GM21381 (cell line): ENCODE data around the gene TRPT1.

Source experiments
- ATAC-seq: cut with Tn5 transposase; IDR thresholded peaks from one replicate; pipeline ENCODE4 v1.9.1; 2021; ENCODE audit warnings: mild to moderate bottlenecking, moderate library complexity; ENCODE audit not compliant: unreplicated experiment

Gene TRPT1

DNA sequence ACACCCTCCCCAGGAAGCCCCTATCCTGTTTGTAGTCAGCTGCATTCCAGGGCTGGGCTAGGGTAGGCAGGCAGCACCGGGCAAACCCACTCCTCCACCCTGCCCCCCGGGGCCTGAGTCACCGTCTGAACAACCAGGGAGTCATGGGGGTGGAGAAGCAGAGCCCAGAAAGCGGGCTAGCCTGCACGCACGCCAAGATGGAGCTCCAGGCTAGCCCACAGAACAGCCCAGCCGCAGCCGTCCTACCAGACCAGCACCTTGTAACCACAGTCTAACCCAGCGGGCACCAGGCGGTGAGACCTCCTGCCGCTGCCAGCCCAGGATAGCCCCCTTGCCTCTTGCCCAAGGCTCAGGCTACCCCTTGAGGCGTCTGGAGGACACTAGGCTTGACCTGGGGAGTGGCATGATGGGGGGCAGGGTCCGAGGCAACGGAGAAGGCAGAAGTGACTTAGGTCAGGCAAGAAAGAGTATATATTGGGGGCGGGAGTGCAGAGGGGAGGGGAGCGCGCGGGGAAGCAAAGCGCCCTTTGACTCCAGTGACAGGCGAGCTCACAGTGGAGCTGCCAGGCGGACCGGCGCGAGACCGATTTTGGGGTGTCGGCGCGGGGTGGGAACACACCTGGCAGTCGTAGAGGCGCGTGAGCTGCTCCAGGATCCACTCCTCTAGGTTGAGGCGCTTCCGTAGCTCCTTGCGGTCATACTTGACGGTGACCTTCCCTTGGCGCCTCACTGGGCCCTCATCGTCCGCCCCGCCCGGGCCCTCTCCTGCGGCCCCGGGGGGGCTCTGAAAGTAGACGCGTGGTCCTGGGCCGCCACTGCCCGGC, 20.0 kb upstream of the TRPT1 start:
- ATAC-seq, result no peak

DNA sequence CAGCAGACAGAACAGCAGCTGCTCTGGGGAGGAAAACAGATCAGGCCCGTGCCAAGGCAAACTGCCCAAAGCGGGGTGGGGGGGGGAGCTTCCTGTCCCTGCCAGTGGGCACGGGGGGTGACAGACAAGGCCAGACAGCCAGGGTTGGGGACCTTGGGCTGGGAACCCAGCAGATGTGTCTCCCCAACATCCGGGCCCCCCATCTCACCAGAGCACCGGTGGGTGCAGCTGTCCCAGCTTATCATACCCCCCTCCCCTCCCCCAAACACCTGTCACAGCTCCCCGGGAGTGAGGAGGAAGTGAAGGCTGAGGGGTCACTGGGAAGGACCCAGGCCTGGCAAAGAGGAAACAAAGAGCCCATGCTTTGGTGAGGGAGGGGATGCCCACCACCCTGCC, 19.4 kb upstream of the TRPT1 start:
- no peak for ATAC-seq

DNA sequence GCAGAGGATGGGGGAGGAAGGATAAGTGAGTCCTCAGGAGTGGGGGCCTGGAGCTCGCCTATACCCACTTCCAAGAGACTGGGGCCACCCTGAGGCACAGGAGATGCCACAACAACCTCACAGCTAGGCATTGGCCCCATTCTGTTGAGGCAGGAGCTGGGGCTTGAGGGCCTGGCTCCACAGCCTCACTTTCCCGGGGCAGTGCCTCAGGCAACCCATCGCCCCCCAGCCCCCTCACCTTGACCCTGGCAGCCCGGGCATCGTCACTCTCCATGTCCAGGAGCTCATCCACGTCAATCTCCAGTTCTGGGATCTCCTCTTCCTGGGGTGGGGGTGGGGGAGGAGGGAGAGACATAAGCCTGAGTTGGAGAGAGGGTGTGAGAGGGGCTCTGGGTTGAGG, 19.0 kb upstream of the TRPT1 start:
- no peak for ATAC-seq

DNA sequence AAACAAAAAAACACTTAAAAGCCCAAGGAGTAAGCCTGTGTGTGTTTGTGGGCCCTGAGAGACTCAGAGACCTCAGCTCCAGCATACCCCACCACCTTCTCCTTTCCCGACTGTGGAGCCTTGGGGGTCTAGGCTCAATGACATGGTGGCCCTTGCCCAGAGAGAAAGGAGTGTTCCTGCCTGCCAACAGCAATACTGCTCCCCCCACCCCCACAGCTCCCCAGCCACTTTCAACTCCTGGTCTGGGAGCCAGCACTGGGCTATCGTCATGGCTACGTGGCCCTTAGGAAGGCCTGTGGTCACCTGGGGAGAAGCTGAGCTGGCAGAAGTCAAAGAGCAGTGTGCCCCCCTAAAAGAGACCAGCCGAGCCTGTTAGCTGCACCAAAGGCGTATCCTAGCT, 18.1 kb upstream of the TRPT1 start:
- ATAC-seq, result no peak

DNA sequence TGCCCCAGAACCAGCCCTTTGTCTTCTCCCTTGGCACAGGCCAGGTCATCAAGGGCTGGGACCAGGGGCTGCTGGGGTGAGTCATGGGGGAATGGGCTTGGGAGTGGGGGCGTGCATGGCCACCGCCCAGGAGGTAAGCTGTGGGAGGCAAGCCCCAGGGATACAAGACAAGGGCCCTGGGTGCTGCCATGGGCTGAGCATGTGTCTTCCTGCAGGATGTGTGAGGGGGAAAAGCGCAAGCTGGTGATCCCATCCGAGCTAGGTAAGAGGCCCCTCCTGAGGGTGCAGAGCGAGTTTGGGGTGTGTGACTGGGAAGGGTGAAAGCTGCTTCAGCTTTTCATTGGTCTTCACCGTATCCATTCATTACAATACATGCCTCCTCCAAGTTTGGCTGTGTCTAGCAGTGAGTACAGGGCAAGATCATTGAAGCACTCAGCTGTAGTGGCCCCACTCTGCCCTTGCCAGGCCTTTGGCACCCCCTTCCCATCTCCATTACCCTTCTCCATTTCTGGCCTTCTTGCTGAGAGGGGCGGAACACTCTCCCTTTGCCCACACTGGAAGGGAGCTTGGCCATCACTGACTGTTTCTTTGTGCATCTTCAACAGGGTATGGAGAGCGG, 17.4 kb upstream of the TRPT1 start:
- no peak for ATAC-seq

DNA sequence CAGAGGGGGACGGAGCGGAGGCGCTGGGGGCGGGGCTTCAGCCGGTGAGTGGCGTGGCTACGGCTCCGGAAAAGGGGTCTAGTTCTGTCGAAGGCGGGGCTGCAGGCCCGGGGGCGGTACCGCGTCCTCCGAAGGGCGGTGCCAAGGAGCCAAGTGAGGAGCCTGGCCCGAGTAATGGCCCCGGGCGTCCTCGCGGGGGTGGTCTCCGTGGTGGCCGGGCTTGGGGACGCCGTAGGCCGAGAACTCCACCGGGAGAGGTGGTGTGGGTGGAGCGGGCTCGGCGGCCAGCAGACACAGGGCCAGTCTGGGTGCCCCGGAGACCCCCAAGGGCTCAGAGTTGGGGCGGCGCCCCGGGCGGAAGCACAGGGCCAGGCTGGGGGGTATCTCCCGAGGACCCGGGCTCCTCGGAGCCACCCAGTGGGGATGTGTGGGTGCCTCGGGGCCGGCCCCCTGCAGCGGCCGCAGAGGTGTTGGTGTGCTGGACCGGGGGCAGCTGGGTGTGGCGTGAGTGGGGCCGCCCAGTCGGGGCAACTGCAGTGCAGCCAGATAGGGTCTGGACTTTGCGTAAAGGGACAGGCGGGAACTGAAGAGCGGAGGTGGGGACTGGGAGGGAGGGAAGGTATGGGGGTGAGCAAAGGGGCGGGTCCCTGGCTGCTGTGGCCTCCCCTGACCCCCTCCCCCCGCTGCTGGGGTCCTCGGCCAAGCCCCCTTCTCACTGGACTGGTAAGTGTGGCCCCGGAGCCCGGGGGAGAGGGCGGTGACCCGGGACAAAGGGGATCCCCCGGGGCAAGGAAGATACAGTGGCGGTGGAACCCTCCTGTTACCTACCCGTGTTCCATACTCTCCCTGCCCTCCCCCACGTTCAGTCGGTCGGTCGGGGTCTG, 15.7 kb upstream of the TRPT1 start:
- ATAC-seq, result peak; percentile 5

DNA sequence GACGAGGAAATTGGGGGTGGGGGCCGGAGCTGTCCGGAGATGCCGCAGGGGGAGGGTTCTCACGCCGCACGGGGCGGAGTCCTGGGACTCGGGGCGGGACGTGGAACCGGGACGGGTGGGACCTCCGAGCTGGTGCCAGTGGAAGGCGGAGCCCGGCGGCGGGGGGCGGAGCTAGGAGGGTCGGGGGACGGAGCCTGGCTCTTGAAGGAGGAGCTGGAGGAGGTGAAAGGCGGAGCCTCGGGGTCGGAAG, 15.2 kb upstream of the TRPT1 start:
- ATAC-seq, result peak; percentile 57

DNA sequence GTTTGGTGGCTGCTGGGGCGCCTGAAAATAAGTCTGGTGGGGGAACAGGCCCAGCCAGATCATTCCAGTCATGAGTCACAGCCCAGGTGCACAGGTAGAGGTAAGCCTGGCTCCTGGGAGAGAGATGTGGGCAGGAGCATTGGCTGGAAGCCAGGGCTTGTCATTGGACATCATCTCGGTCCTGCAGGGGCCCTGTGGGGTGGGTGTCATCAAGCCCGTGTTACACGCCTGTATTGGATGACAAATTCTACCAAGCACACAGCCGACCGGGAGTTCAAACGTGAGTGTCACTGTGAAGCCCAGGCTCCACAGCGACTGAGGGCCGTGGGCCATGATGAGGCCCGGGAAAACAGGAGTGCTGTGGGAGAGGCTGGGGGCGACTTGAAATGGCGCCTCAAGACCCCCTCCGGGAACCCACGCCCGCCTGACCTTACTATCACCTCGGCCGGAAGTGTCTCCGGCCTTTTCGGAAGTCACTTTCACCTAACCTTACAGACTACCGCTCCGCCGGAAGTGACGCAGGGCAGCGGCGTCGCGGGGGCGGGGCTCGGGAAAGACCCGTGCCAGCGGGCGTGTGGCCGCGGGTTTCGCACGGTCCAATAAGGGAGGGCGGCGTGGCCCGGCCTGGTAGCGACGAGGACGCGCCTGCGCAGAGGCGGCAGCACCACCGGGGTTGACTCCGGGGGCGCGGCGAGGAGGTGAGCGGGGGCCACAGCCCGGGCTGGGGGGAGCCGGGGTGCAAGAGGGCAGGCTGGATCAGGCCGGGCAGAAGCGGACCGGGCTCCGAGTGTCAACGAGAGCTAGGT, 14.7 kb upstream of the TRPT1 start, which contains the start of gene FKBP2:
TSS of gene FKBP2 (plus strand) at position 661 of the 806 bp plus-strand sequence. CDS start 1,293 bp downstream, outside the sequence.
- peak; percentile 44 for ATAC-seq

DNA sequence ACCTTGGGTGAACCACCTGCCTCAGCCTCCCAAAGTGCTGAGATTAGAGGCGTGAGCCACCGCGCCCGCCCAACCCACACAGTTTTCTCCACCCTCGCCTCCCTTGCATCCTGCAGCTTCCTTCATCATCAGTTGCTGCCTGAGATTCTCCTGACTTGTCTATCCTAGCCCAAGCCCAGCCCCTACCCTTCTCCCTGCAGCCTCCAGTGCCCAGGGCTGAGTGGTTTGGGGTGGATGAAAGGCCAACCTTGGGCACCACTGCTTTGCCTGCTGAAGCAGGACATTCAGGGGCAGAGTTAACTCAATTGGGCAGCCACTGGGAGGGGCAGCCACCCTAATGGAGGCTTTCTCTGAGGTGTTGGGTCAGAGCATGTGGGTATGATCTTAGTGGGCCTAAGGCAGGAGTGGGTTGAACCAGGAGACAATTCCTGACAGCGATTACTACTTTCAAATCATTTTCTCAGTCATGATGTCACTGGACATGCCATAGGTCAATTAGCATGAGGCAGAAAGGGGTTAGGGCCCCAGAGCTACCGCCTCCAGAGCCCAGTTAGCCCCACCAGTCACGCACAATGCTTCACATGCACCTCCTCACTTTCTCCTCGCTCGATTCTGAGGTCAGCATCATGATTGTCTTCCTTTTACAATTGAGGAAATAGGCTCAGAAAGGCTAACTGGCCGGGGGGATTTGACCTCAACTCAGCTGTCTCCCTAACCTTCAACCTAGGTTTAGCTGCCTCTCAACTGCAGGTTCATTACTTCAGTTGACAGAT, 13.9 kb upstream of the TRPT1 start:
- ATAC-seq, result peak; percentile 3

DNA sequence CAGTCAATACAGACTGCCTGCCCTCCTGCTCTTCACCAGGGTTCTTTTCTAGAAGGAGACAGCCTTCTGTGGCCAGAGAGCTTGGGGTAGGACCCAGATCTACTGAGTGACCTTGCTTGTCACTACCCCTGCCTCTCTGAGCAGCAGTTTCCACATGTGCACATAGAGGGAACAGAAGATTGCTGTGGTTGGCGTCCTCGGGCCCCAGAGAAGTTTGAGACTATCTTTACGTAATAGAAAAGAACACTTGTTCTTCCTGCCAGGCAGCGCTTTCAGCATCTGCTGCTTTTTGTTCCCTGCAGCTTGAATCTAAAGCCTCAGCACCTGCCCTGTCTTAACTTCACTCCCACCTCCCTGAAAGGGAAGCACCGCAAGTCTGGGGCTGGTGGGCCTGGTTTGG, 13.0 kb upstream of the TRPT1 start:
- no peak for ATAC-seq

DNA sequence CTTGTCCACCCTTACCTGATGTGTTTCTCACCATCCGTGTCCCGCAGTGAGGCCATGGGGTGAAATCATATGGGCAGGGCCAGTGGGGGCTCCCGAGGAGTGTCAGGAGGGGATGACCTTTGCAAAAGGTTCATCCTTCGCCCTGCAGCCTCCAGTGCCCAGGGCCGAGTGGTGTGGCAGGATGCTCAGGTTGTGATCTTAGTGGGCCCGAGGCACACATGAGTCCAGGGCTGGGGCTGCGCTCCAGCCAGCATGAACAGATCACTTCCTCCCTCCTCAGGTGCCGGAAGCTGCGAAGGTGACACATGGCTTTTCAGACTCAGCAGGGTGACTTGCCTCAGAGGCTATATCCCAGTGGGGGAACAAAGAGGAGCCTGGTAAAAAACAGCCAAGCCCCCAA, 12.1 kb upstream of the TRPT1 start:
- no peak for ATAC-seq

DNA sequence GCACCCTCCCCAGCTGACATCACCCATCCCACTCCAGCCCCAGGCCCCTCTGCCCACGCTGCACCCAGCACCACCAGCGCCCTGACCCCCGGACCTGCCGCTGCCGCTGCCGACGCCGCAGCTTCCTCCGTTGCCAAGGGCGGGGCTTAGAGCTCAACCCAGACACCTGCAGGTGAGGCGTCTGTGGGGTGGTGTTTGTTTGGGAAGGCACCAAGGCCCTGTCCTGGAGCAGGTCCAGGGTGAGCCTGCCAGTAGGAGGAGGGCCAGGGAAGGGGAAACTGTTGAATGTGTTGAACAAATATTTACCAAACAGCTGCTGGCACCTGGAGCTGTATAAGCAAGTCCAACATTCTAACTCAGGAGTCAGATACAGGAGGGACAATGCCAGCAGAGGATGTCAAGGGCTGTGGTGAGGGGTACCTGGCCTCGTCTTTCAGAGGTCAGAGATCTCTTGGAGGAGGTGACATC, 11.5 kb upstream of the TRPT1 start:
- no peak for ATAC-seq

DNA sequence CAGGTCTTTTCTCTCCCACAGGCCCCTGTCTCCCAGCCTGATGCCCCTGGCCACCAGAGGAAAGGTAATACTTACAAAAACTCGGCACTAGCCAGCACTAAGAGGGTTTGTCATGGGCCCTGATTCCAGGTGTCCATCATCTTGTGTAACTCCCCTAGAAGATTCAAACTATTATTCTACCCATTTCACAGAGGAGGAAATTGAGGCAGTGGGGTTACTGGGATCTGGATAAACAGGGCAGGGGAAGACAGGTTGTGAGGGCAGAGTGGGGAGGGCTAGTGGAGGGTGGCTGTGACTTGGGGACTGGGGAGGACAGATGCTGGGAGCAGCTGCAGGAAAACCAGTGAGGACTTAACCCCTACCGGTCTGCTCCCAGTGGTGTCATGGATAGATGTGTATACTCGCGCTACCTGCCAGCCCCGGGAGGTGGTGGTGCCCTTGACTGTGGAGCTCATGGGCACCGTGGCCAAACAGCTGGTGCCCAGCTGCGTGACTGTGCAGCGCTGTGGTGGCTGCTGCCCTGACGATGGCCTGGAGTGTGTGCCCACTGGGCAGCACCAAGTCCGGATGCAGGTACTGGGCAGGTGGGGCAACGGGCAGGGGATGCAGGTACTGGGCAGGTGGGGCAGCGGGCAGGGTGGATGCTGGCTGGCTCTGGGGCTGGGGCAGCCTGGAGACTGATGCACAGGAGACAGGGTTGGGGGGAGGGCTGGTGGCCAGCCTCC, 9.6 kb upstream of the TRPT1 start:
- ATAC-seq, result no peak

DNA sequence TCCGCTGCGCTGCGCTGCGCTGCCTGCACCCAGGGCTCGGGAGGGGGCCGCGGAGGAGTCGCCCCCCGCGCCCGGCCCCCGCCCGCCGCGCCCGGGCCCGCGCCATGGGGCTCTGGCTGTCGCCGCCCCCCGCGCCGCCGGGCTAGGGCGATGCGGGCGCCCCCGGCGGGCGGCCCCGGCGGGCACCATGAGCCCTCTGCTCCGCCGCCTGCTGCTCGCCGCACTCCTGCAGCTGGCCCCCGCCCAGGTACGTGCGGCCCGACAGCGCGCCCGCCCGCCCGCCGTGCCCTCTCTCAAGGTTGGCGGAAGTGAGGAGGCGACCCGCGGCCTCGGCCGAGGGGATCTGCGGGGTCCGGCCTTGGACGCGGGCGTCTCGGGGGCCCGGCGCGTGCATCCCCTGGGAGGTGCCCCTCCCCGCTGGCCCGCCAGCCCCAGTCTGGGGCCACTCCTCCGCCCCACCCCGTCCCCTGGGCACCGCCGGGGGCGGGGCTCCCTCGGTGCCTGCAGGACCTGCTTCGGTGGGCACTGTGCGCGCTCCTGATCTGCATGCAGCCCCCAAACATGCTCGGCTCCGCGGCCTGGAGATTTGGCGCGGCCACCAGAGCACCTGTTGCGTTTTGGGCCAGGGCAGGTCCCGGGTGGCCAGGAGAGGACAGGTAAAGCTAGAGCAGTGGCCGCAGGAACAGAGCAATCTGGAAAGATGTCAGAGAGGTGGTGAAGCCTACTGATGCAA, 8.8 kb upstream of the TRPT1 start:
- peak; percentile 20 for ATAC-seq

DNA sequence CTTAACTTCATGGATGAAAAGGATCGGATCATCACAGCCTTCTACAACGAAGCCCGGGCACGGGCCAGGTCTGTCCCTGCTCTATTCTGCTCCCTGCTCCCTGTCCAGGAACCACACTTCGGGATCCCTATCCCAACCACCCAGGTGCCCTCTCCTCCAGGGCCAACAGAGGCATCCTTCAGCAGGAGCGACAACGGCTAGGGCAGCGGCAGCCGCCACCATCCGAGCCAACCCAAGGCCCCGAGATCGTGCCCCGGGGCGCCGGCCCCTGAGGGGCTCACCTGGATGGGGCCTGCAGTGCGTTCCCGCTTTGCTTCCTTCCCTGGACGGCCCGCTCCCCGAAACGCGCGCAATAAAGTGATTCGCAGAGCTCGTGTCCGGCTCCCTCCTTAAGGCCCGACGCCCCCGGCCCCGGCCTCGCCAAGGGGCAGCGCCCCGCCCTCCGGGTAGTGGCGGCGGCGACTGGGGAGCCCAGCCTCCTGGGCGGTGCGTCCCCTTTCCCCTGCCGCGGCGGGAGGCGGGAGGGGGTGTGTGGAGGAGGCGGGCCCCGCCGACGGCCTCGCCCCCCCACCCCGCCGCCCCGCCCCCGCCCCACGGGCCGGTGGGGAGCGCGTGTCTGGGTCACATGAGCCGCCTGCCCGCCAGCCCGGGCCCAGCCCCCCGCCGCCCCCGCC, 8.1 kb upstream of the TRPT1 start, which contains the start of gene VEGFB:
TSS of gene VEGFB (plus strand) at position 672 of the 674 bp plus-strand sequence. CDS start 250 bp downstream, outside the sequence.
- peak; percentile 41 for ATAC-seq

DNA sequence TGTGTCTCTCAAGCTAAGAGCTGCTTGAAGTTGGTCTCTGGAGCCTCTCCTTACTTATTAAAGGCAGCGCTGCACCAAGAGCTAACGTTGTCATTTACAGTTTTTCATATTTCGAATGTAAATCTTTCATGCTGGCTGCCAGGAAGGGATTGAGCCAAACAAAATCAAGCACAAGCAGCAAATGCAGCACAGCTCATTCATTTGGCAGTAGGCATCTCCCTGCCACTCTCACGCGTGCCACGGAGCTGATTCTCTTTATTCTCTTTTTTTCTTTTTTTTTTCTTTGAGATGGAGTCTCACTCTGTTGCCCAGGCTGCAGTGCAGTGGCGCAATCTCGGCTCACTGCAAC, 7.0 kb upstream of the TRPT1 start:
- ATAC-seq, result no peak

DNA sequence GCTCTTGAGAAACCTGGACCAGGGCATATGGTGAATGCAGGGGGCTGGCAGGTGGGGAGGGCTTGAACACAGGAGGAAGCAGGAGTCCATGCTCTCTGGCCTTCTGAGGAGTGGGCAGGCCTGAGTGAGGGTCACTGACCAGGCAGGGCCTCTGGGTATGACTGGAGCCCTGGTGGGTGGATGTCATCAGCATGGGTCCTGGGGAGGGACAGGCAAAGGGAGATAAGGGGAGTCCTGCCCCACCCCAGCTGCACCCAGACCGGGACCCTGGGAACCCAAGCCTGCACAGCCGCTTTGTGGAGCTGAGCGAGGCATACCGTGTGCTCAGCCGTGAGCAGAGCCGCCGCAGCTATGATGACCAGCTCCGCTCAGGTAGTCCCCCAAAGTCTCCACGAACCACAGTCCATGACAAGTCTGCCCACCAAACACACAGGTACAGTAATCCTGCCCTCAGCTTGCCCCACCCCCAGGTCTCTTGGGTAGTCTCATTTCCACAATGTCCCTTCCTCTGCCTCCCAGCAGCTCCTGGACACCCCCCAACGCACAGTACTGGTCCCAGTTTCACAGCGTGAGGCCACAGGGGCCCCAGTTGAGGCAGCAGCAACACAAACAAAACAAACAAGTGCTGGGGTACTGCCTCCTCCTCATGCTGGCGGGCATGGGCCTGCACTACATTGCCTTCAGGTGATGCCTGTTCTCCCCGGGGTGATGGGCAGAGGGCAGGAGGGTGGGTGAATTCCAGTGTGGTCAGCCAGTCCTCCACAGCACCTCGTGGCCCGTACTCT, 6.4 kb upstream of the TRPT1 start:
- ATAC-seq, result no peak
